Esophagus muscularis mucosa (tissue), 3 donors: ENCODE results near the gene CYP11A1.

Source experiments
- POLR2A ChIP-seq: fragments of 450-650 bp; IDR thresholded peaks from one replicate; pipeline ENCODE4 v1.6.1; 2017; ENCODE audit warnings: antibody characterized with exemption, moderate library complexity, mild to moderate bottlenecking, low read depth
- POLR2AphosphoS5 ChIP-seq, 2 donors: sonication (generic); formaldehyde crosslinking; IDR thresholded peaks; one replicate each; pipeline ENCODE4 v1.6.1; 2017; ENCODE audit warnings: antibody characterized with exemption in 2 of 2
- TF ChIP-seq, protein P1 (sequence below), 3 experiments: fragments of 200-600 bp in 2 of 3; fragments of 450-650 bp in 1 of 3; sonication (generic) in 2 of 3; IDR thresholded peaks; one replicate each; pipeline ENCODE4 v1.5.1; 2017 to 2019; ENCODE audit warnings: antibody characterized with exemption in 3 of 3, mild to moderate bottlenecking in 2 of 3, moderate library complexity in 1 of 3

GRCh38 chr15:74402337-74402841 lies 34.9 kb upstream of the CYP11A1 start:
- TF ChIP-seq, protein P1, sequence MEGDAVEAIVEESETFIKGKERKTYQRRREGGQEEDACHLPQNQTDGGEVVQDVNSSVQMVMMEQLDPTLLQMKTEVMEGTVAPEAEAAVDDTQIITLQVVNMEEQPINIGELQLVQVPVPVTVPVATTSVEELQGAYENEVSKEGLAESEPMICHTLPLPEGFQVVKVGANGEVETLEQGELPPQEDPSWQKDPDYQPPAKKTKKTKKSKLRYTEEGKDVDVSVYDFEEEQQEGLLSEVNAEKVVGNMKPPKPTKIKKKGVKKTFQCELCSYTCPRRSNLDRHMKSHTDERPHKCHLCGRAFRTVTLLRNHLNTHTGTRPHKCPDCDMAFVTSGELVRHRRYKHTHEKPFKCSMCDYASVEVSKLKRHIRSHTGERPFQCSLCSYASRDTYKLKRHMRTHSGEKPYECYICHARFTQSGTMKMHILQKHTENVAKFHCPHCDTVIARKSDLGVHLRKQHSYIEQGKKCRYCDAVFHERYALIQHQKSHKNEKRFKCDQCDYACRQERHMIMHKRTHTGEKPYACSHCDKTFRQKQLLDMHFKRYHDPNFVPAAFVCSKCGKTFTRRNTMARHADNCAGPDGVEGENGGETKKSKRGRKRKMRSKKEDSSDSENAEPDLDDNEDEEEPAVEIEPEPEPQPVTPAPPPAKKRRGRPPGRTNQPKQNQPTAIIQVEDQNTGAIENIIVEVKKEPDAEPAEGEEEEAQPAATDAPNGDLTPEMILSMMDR (IDR thresholded peaks at IDR 0.05): no peak
- TF ChIP-seq POLR2A: no peak
- no peak for TF ChIP-seq POLR2AphosphoS5 (IDR thresholded peaks at IDR 0.05)
